Mammary epithelial cell (primary cell): Measurements from ENCODE around the gene ATP6V1E1.

Experiments
- CTCF ChIP-seq, 2 donors: IDR thresholded peaks in 1 of 2; conservative IDR thresholded peaks in 1 of 2; 2 replicates each; pipeline ENCODE4 v1.5.1; 2011 to 2012; ENCODE audit warnings: inconsistent platforms in 2 of 2, low read length in 2 of 2, mild to moderate bottlenecking in 2 of 2, control low read depth in 1 of 2, low read depth in 1 of 2; ENCODE audit not compliant: insufficient read depth in 1 of 2; ENCODE audit errors: extremely low read depth in 1 of 2
- EZH2 ChIP-seq: IDR thresholded peaks from 2 replicates; pipeline ENCODE4 v1.6.1; 2012; ENCODE audit warnings: low read length, inconsistent platforms, borderline replicate concordance

GRCh38 chr22:17627961-17628405 lies 566 bp downstream of the ATP6V1E1 start:
- TF ChIP-seq EZH2 = no peak
- no peak for TF ChIP-seq CTCF (conservative IDR thresholded peaks at IDR 0.05 in 1 of 2, IDR thresholded peaks at IDR 0.05 in 1 of 2; ENCODE audit: extremely low read depth in 1 of 2, insufficient read depth in 1 of 2, low read depth in 1 of 2, low read length in 2 of 2)
